ENCODE data around the gene CROCC.
"Not testable (repeated sequence)": the region's sequence is repeated elsewhere in the genome, so short reads cannot be mapped to it uniquely, and the experiment has no call there.

CROCC gene, protein sequence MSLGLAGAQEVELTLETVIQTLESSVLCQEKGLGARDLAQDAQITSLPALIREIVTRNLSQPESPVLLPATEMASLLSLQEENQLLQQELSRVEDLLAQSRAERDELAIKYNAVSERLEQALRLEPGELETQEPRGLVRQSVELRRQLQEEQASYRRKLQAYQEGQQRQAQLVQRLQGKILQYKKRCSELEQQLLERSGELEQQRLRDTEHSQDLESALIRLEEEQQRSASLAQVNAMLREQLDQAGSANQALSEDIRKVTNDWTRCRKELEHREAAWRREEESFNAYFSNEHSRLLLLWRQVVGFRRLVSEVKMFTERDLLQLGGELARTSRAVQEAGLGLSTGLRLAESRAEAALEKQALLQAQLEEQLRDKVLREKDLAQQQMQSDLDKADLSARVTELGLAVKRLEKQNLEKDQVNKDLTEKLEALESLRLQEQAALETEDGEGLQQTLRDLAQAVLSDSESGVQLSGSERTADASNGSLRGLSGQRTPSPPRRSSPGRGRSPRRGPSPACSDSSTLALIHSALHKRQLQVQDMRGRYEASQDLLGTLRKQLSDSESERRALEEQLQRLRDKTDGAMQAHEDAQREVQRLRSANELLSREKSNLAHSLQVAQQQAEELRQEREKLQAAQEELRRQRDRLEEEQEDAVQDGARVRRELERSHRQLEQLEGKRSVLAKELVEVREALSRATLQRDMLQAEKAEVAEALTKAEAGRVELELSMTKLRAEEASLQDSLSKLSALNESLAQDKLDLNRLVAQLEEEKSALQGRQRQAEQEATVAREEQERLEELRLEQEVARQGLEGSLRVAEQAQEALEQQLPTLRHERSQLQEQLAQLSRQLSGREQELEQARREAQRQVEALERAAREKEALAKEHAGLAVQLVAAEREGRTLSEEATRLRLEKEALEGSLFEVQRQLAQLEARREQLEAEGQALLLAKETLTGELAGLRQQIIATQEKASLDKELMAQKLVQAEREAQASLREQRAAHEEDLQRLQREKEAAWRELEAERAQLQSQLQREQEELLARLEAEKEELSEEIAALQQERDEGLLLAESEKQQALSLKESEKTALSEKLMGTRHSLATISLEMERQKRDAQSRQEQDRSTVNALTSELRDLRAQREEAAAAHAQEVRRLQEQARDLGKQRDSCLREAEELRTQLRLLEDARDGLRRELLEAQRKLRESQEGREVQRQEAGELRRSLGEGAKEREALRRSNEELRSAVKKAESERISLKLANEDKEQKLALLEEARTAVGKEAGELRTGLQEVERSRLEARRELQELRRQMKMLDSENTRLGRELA (N-terminal part only)
- 77.6 to 95.2 (median 88.9) reads per million in 4 donors for total RNA-seq

DNA sequence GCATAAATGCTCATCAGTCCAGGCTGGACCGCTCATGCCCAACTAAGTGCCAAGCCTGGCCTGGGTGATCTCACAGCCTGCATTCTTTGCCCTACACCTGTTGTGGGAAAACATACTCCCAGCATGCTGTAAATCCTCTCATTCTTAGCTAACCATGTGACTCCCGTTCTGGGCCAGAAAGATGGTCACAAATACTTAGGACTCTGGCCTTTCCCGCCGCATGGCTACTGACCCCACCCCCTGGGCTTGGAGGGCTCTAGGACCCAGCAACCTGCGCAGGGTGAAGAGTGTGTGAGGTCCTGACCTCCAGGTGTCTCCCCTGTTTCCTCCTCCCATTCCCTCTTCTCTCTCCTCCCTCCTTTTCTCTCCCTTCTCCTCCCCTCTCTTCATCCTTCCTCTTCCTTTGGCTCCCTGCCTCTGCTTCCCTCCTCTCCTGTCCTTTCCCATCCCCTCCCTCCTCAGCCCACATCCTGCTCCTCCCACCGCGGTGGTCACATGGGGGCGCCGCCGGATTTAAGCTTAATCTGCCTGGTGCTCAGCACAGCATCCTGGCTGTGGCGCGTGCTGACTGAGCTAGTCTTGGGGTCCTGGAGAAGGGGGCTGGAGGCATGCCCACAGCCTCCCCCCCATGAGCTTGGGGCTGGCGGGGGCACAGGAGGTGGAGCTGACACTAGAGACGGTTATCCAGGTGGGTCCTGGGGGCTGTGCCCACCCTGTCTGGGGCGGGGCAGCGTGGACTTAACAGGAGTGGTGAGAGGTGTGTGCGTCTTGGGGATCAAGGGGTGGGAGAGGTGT, at the start of gene CROCC:
Gene CROCC (plus strand): TSS at position 541 of the 795 bp plus-strand sequence. CDS start 88 bp downstream, at position 629.
- peak in 1 of 5 donors; percentile 16 for DNase-seq

DNA sequence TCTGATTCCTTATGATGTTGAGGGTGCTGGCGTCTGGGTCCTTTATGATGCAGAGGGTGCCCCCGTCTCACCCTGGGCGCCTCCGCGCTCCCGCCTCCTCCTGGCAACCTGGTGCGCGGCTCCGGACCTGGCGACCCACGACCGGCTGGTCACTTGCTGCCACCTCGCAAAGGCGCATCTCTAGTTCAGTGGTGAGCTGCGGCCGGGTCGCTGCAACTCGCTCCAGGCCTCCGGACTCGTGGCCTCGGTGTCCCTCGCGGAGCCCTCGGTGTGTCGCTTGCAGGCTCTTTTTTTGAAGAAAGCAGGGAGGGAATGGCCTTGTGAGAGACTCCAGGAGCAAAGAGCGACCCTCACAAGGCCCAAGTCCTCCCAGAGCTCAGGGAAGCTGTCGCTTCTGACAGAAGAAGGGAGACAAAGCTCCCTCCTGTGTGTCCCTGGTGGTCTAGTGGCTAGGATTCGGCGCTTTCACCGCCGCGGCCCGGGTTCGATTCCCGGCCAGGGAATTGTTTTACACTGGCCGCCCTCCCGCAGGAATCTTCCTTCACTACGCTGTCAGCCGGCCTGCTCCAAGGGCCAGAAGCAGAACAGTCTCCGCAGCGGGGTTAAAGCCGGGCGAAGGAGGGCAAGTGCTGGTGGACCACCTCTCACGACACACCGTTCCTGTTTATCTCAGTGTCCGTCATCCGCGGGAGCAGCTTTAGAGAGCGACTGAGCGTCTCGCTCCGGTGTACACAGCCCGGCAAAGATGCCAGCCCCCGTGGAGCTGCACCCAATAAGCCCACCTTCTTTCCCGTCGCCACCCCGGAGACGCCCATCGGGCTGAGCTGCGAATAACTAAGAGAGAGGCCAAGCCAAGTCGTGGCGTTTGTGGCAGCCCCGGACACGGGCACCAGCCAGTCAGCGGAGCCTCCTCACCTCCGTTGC, 49.3 kb upstream of the CROCC start:
- DNase-seq = peak in 1 of 5 donors; percentile 28

DNA sequence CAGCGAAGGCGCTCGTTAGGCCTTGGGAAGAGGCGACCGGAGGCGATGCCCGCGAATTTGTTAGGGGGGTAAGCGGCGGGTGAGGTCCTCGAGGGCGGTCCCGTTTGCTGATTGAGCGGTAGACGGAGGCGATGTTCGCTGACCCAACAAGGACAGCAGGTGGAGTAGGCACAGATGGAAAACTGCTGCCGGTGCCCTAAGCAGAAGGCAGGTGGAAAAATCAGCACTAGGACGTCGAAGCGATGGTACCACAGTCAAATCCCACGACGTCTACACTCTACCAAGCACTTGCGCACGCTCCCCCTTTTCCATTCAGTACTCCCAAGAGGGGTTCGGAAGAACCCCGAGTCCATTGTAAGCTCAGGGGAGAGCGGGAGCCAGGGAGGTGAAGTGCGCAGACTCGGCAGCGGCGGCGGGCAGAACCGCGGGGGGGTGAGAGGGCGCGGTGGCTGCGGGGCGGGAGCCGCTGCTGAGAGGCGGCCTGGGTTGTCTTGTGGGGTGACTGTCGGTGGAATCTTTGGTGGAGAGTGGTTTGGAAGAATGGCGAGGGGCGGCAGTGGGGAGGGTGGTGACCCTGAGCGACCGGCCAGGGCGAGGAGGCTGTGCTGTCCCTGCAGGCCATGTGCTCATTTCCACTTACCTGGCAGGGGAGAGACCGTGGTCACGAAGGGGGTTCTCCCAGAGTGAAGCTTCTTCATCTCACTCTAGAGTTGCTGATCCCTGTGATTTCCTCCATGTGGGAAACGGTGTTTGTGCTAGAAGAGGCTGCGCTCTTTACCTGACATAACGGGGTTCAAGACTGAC, 48.5 kb upstream of the CROCC start:
- DNase-seq = peak in 3 of 5 donors; percentile 46 to 57 (median 50)

DNA sequence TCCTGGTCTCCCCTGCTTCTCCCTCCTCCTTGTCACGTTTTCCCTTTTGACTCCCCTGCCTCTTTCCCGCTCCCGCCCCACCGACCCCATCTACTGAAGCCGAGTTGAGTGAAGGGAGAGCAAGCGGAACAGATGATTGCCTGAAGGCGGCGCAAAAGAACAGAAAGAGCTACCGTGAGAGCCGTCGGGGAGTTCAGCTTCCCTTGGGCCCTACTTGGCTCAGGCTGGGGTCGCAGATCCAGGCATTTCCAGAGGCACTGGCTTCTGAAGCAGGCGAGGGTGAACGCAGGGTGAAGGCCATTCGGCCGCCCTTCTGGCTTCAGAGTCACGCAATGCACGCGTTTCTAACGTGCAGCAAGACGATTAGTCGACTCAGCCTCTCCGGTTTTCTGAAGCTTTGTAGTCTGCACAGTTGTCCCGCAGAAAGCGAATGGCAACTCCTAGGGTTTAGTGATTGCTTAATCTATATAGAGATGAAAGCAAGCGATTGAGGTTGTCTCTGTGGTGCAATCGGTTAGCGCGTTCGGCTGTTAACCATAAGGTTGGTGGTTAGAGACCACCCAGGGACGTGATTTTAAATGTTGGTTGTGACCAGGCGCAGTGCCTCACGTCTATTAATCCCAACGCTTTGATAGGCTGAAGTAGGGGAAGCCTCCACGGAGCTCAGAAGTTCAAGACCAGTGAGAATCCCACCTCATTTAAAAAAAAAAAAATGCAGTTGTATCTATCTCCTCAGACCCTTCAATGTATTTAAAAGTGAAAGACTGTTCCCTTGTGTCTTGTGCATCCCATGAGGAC, 46.6 kb upstream of the CROCC start:
- DNase-seq = not testable (repeated sequence)

DNA sequence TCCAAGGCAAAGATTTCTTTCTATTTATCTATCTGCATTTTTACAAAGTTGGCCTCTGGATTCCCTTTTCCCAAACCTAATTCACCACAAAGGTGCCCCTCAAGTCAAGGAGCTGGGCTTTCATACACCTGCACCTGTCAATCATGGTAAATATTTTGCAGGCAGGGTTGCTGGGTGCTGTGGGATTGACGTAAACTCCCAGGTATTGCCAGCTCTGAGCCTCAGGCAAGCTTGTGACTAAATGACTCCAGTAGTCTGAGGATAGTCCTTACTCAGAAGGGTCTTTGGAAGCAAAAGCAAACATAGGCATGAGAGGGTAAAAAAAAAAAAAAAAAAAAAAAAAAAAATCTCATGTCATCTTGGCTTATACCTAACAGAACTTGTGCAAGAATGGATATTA, 40.0 kb upstream of the CROCC start:
- not testable (repeated sequence) for DNase-seq

DNA sequence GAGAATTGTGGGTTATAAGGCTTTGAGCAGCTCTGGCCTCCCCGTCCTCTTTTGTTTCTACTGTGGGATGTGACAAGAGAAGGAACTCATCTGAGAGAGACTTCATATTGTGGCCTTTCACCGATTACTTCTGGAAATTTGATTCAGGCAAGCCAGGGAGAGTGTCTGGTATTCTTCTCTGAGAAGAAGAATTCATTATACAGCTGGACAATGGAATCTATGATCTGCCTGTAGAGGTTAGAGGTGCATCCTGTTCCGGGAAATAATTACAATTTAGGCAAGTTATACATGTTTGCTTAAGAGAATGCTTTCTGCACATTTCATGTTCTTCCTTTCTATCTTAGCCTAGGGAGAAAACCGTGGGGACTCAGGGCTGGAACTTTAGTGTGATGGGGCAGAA, 38.7 kb upstream of the CROCC start:
- no peak for DNase-seq

DNA sequence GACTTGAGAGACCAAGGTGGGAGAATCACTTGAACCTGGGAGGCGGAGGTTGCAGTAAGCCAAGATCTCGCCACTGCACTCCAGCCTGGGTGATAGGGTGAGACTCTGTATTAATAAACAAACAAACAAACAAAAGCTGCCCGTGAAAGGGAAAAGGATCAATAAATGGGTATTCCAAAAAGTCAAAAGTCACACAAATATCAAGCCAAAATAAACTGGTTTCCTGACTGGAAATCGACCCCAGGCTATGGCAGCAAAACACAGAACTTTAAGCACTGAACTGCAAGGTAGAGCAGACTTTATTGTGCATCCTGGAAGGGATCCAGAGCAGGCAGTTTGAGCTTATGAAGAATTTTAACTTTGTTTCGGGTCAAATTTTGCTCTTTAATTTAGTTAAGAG, 37.2 kb upstream of the CROCC start:
- DNase-seq = not testable (repeated sequence)

DNA sequence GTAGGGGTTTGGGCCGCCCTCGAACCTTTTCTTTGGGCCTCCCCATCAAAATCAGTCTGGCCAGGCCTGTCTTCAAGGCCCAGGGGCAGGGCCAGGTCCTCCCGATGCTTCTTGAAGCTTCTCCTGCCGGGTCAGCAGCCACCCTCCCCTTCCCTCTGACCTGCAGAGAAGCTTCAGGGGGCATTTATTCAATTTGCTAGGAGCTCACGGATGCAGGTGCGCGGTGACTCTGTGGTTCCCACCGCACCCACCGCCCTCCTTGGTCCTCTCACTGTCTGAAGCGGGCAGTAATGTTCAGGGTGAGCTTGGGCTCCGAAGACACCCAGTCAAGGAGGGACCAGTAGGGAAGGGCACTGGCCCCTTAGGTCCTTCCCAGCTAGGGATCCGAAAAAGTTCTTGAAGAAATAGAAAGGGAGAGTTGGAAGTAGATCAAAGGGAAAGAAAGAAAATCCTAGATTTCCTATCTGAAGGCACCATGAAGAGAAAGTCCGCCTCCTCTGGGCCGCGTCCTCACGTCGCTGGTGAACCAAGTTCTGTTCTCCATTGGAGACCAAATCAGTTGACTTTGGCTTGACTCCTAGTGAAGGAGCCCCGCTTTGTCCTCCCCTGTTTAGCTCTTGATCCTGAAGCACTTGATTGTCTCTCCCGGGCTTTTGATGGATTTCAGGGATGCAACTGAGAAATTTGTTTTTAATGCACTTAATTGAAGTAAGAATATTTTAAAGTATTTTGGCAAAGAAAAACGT, 34.7 kb upstream of the CROCC start:
- DNase-seq = no peak

DNA sequence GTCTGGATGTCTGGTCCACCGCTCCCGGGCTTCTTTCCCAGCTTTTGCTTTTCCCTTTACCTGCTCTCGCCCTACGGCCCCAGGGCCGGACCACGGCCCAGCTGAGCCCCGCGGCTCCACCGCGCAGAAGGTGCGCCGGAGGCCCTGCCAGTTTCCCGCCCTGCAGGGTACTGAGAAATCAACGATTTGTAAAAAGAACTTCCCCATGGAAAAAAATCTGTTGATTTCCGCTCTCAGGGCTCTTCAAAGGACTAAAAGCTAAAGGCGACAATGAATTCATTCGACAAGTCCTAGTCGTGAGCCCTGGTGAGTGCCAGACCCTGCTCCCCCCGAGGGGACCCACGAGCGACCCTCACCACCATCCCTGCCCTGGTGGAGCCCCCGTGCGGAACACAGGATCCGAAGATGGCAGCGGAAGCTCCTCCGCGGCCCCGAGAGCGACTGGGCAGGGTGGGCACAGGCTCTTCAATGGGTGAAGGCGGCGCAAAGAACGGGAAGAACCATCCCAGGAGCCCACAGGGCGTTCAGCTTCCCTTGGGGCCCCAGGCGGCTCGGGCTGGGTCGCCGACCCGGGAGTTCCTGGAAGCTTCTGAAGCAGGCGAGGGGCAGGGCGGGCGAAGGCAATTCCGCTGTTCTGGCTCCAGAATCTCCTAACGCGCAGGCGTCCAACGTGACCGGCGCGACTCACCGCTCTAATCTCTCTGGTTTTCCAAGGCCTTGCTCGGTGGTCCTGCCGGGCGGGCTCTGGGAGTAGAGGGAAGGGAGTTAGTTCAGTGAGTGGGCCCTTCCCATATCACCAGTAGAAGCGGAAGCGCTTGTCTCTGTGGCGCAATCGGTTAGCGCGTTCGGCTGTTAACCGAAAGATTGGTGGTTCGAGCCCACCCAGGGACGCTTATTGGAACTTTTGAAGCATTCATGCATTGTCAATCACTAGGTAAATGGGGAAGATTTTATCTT, 32.6 kb upstream of the CROCC start:
- peak in 2 of 5 donors; percentile 36 to 43 for DNase-seq

DNA sequence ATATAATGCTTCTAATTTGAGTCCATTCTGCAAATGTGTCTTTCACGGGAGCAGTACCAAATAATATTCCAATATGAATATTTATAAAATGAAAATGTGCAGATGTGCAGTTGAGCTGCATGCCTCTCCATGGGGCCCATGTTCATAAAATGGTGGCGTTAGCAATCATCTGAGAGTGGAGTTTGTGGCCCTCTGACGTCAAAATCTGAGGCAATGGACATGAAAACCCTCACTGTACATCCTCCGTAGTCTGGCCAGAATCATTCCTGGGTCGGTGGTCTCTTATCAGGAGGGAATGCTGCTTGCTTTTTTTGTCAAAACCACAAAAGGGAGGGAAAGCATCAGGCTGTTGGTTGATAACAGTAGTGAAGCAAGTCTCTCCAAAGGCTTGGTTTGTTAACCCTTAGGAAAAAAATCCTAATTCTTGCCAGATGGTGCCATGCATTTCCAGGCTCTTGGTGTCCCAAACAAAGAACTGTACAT, 31.2 kb upstream of the CROCC start:
- not testable (repeated sequence) for DNase-seq

DNA sequence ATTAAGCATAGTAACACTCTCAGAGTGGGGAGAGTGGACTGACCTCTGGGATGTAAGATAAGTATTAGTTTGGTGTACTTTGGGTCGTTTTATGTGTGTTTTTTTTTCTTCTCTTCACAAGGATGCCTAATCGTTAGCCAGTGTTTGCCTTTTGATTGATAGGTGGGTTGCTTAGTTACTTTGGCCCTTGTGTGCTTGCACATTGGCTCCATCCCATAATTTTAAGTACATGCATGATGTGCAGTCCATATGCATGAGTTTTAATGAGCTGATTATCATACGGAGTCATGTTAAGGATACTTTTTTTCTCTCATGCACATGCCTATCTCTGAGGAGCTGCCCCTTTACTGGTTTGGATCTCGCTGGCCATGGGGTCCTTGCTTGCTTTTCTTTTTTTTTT, 30.7 kb upstream of the CROCC start:
- DNase-seq = not testable (repeated sequence)

DNA sequence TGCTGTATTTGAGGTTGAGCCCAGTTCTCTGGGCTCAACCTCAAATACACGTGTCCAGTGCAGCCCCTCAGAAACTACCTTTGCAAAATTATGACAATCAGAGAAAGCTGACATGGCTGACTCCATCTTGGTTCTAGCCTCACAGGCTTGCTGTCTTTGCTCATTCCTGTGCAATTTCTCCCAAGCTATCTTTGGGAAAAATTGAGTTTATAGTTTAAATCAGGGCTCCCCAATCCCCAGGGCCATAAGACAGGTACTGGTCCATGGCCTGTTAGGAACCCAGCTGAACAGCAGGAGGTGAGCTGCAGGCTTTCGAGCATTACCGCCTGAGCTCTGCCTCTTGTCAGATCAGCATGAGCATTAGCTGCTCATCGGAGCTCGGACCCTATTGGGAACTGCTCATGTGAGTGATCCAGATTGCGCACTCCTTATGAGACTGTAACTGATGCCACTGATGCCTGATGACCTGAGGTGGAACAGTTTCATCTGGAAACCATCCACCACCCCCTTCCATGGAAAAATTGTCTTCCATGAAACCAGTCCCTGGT, 28.7 kb upstream of the CROCC start:
- not testable (repeated sequence) for DNase-seq

DNA sequence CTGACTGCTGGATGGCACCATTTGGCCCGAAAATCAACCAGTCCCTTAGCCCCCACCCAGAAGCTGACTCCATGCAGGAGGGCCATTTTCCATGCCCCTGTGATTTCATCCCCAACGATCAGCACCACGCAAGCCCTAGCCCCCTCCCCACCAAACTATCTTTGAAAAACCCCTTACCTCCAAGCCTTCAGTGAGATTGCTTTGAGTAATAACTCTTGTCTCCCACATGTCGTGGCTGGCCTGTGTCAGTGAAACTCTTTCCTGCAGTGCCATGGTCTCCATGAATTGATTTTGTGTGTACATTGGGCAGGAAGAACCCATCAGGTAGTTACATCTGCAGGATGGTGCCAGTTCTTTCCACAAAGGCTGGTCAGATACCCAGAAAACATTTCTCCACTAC, 27.9 kb upstream of the CROCC start:
- not testable (repeated sequence) for DNase-seq

DNA sequence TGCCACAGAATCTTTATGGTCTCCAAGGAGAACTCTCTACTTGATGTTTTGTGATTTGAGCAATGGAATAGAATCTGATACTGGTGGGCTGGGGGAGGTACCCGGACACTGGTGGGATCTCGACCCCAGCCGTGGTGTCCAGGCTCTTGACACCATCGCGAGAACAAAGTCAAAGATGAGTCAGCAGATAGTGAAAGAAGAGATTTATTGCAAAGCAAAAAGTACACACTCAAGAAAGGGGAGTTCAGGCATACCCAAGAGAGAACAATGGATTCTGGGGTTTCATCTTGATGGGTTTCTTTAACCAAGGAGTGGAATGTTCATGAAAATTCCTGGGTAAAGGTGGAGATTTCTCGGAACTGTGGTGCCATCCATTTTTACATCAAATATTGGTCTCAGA, 27.4 kb upstream of the CROCC start:
- DNase-seq = not testable (repeated sequence)

DNA sequence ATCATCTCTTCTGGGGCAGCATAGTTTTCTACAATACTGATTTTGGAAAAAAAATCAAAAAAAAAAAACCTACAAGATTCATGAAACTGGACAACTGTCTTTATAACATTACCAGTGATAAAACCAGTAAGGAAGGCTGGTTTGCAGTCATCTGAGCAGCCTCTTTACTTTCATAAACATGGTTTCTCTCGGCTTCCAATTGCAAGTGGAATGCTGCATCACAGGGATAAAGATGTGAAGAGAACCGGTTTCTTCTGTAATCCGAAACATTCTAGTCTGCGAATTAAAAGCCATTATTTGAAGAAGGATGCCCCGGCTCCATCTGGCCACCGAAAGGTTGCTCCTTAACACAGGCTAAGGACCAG, 26.5 kb upstream of the CROCC start:
- DNase-seq = not testable (repeated sequence)

DNA sequence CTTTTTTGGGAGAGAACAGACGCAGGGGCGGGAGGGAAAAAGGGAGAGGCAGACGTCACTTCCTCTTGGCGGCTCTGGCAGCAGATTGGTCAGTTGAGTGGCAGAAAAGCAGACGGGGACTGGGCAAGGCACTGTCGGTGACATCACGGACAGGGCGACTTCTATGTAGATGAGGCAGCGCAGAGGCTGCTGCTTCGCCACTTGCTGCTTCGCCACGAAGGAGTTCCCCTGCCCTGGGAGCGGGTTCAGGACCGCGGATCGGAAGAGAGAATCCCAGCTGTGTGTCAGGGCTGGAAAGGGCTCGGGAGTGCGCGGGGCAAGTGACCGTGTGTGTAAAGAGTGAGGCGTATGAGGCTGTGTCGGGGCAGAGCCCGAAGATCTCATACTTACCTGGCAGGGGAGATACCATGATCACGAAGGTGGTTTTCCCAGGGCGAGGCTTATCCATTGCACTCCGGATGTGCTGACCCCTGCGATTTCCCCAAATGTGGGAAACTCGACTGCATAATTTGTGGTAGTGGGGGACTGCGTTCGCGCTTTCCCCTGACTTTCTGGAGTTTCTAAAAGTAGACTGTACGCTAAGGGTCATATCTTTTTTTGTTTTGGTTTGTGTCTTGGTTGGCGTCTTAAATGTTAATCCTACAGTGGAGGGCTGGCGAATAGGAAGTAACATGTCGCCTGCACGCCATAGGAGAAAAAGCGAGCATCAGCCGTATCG, 26.0 kb upstream of the CROCC start, which contains the start of gene RNU1-2:
Gene RNU1-2 (plus strand): TSS at position 383 of the 718 bp plus-strand sequence.
- DNase-seq = peak; percentile 55 to 98 (median 86)

All from T-helper 1 cell (primary cell).